Body of pancreas (tissue), 4 donors: Measurements from ENCODE around the gene LRRK1. TPM values are rescaled to one million over a fixed set of nuclear protein-coding genes. Genes with fewer than 3 reads are reported as not detected.

Source experiments
- ATAC-seq: fragments of 150-250 bp; one replicate; pipeline ENCODE4 v1.9.1; 2016
- DNase-seq, 4 donors: peaks; one replicate each; pipeline ENCODE4 v3.0.0-alpha.2; 2019
- H3K27ac ChIP-seq, 4 donors: fragments of 200-600 bp; sonication (generic); 1 replicate in 3 of 4; 2 replicates in 1 of 4; pipeline versions ENCODE4 v1.5.1 to v1.6.1; 2016 to 2019; ENCODE audit warnings: mild to moderate bottlenecking in 1 of 4, mixed read lengths in 1 of 4, moderate library complexity in 1 of 4
- H3K27me3 ChIP-seq, 2 donors: fragments of 200-600 bp; sonication (generic); one replicate each; pipeline ENCODE4 v1.6.0; 2016; ENCODE audit warnings: mild to moderate bottlenecking in 1 of 2
- H3K36me3 ChIP-seq, 2 donors: fragments of 200-600 bp; sonication (generic); replicated peaks in 1 of 2; 2 replicates each; pipeline ENCODE4 v1.5.1; 2016; ENCODE audit warnings: low read depth in 2 of 2; ENCODE audit not compliant: insufficient read depth in 1 of 2
- H3K4me1 ChIP-seq: fragments of 200-600 bp; sonication (generic); one replicate; pipeline ENCODE4 v1.6.0; 2016
- H3K4me3 ChIP-seq, 2 donors: fragments of 200-600 bp; sonication (generic); 1 replicate in 1 of 2; 2 replicates in 1 of 2; pipeline ENCODE4 v1.5.1; 2016 to 2019
- H3K9me3 ChIP-seq, 3 donors: fragments of 200-600 bp; sonication (generic); 1 replicate in 2 of 3; 2 replicates in 1 of 3; pipeline ENCODE4 v1.5.1; 2016
- POLR2A ChIP-seq, 3 donors: fragments of 450-650 bp; IDR thresholded peaks; one replicate each; pipeline ENCODE4 v1.6.1; 2016; ENCODE audit warnings: antibody characterized with exemption in 3 of 3, mild to moderate bottlenecking in 2 of 3
- WGBS, 2 donors: methylation state at CpG; one replicate each; pipeline ENCODE4 v1.1.5; 2017; 5-methylcytosine and 5-hydroxymethylcytosine counted together
- intact Hi-C: fragments of 100-400 bp; cut with DNase I; formaldehyde crosslinking; loops from one replicate; pipeline ENCODE4 v1.15.1; 2023
- total RNA-seq, 2 donors: library from RNA; depleted of rRNA; stranded (reverse); fragments of >200 nt; gene quantifications; one replicate each; pipeline ENCODE4 v1.1.0, GENCODE V29; 2016
- TF ChIP-seq, protein P1 (sequence below), 7 experiments: fragments of 450-650 bp in 4 of 7; fragments of 200-600 bp in 3 of 7; sonication (generic) in 3 of 7; IDR thresholded peaks; one replicate each; pipeline ENCODE4 v1.5.1; 2016 to 2019; ENCODE audit warnings: antibody characterized with exemption in 7 of 7

The LRRK1 gene
- total RNA-seq, 2 donors from 2014 or later = 12.2 to 14.0 TPM

DNA sequence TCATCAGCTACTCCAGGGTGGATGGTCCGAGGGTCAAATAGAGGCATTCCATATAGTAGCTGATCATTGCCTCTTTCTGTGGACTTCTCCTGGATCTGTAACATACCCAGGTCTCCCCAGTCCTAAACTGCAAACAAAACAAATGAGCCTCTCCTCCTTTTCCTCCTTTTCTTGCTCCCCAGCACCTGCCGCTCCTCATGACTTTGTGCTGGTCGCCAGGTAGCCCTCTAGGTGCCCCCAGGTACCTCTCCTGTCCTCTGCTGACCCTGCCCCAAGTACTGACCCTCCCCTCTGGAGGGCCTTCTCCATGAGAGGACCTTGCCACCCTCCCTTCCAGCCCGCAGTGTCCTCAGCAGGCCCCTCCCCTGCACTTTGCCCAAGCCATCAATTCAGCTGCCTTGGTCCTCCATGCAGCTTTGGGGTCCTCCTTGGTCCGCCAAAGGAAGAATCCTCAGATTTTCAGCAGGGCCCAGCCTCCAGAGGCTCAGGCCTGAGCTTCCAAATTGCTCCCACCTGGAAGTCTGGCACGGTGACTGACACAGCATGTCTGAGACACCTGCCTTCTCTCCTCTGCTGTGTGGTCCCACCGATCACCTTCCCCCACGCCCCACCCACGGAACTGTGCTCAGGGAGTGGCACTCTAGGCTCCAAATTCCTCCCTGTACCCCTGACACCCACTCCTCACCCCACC is 111.0 kb downstream of the LRRK1 start:
- 90 to 97% methylated on average over 9 of the region's 9 CpGs for WGBS, 2 donors
- no peaks in the 10 kb centered on the region for H3K27me3 ChIP-seq
- no peak for ATAC-seq
- TF ChIP-seq POLR2A (IDR thresholded peaks at IDR 0.05) = no peak
- TF ChIP-seq, protein P1, sequence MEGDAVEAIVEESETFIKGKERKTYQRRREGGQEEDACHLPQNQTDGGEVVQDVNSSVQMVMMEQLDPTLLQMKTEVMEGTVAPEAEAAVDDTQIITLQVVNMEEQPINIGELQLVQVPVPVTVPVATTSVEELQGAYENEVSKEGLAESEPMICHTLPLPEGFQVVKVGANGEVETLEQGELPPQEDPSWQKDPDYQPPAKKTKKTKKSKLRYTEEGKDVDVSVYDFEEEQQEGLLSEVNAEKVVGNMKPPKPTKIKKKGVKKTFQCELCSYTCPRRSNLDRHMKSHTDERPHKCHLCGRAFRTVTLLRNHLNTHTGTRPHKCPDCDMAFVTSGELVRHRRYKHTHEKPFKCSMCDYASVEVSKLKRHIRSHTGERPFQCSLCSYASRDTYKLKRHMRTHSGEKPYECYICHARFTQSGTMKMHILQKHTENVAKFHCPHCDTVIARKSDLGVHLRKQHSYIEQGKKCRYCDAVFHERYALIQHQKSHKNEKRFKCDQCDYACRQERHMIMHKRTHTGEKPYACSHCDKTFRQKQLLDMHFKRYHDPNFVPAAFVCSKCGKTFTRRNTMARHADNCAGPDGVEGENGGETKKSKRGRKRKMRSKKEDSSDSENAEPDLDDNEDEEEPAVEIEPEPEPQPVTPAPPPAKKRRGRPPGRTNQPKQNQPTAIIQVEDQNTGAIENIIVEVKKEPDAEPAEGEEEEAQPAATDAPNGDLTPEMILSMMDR (IDR thresholded peaks at IDR 0.05) = no peak
- no peak overlapping the region for H3K27ac ChIP-seq
- no peak overlapping the region for H3K4me3 ChIP-seq
- no peaks in the 10 kb centered on the region for H3K4me1 ChIP-seq
- H3K36me3 ChIP-seq = no peaks in the 10 kb centered on the region
- peak in 1 of 4 donors; percentile 2 for DNase-seq
- no peaks in the 10 kb centered on the region for H3K9me3 ChIP-seq
- intact Hi-C loops = no loop called here

- ATAC-seq = peak; percentile 12
- no peak for TF ChIP-seq POLR2A (IDR thresholded peaks at IDR 0.05)
- TF ChIP-seq, protein P1 (IDR thresholded peaks at IDR 0.05) = no peak
- Histone ChIP-seq H3K27me3 (no peaks in the 10 kb centered on the region), H3K4me3 (no peak overlapping the region), H3K9me3 (no peaks in the 10 kb centered on the region), H3K27ac (no peak overlapping the region), H3K4me1 (no peaks in the 10 kb centered on the region), H3K36me3 (no peaks in the 10 kb centered on the region)
- DNase-seq = peak in 1 of 4 donors; percentile 5
- WGBS, 2 donors = 83 to 87% methylated on average over 8 of the region's 8 CpGs
- intact Hi-C loops = no loop called here
These were observed 112.1 kb downstream of the LRRK1 start for GRCh38 chr15:101031213-101031612.

GRCh38 chr15:101033801-101034200 is 114.6 kb downstream of the LRRK1 start:
- Histone ChIP-seq H3K9me3 (no peaks in the 10 kb centered on the region), H3K4me1 (no peaks in the 10 kb centered on the region), H3K27me3 (no peaks in the 10 kb centered on the region), H3K36me3 (no peaks in the 10 kb centered on the region), H3K4me3 (no peak overlapping the region), H3K27ac (no peak overlapping the region)
- DNase-seq (no peak), ATAC-seq (no peak)
- intact Hi-C loops = no loop called here
- WGBS, 2 donors = 90 to 92% methylated on average over 3 of the region's 3 CpGs
- TF ChIP-seq, protein P1 (IDR thresholded peaks at IDR 0.05) = no peak
- TF ChIP-seq POLR2A (IDR thresholded peaks at IDR 0.05) = no peak

DNA sequence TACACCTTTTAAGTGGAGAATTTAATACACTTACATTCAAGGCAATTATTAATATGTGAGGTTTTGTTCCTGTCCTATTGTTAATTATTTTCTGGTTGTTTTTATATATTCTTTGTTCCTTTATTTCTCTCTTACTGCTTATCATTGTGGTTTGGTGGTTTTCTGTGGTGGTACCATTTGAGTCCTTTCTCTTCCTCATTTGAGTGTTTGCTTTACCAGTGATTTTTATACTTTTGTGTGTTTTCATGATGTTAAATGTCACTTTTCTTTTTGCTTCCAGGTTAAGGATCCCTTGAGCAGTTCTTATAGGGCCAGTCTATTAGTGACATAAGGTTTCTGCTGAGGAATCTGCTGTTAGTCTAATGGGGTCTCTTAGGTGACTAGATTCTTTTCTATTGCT is 116.5 kb downstream of the LRRK1 start:
- Histone ChIP-seq H3K9me3 (no peaks in the 10 kb centered on the region), H3K4me3 (no peak overlapping the region), H3K4me1 (no peaks in the 10 kb centered on the region), H3K36me3 (no peaks in the 10 kb centered on the region), H3K27ac (no peak overlapping the region), H3K27me3 (no peaks in the 10 kb centered on the region)
- DNase-seq = no peak
- intact Hi-C loops = no loop called here
- ATAC-seq = no peak
- TF ChIP-seq, protein P1 (IDR thresholded peaks at IDR 0.05) = no peak
- no peak for TF ChIP-seq POLR2A (IDR thresholded peaks at IDR 0.05)

DNA sequence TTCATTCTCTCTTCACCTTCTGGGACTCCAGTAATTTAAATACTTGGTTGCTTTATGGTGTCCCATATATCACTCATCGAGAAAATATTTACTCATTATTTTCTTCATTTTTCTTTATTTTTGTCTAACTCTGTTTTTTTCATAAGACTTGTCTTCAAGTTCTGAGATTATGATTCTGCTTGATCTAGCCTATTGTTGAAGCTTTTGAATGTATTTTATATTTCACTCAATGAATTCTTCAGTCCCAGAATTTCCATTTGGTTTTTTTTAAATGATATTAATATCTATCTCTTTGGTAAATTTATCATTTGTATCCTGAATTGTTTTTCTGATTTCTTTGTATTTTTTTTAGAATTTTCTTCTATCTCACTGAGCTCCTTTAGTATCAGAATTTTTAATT is 117.0 kb downstream of the LRRK1 start:
- DNase-seq = no peak
- WGBS, 2 donors = 85 to 89% methylated on average over 1 of the region's 1 CpG
- H3K36me3 ChIP-seq = no peaks in the 10 kb centered on the region
- no peak for ATAC-seq
- no peaks in the 10 kb centered on the region for H3K27me3 ChIP-seq
- no peaks in the 10 kb centered on the region for H3K9me3 ChIP-seq
- intact Hi-C loops = no loop called here
- H3K27ac ChIP-seq = no peak overlapping the region
- TF ChIP-seq, protein P1 (IDR thresholded peaks at IDR 0.05) = no peak
- no peak for TF ChIP-seq POLR2A (IDR thresholded peaks at IDR 0.05)
- H3K4me3 ChIP-seq = no peak overlapping the region
- no peaks in the 10 kb centered on the region for H3K4me1 ChIP-seq
